ENCODE data around the gene LMOD1.

DNA sequence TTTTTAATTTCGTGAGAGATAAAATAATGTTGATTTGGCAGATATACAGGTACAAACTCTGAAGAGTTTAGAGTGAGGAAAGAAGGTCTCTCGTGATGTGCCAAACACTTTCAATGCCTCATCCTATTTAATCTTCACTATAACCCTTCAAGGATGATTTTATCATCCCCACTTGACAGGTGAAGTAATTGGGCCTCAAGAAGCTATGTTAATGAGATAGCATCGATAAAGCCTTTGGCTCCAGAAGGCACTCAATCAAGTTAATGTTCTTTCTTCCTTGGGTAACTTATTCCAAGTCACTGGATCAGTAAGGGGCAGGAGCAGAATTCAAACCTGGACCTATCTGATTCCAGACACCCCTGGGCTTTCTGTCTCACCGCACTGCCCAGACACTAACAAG is 7.2 kb downstream of the LMOD1 start:
- TF ChIP-seq, protein P1, sequence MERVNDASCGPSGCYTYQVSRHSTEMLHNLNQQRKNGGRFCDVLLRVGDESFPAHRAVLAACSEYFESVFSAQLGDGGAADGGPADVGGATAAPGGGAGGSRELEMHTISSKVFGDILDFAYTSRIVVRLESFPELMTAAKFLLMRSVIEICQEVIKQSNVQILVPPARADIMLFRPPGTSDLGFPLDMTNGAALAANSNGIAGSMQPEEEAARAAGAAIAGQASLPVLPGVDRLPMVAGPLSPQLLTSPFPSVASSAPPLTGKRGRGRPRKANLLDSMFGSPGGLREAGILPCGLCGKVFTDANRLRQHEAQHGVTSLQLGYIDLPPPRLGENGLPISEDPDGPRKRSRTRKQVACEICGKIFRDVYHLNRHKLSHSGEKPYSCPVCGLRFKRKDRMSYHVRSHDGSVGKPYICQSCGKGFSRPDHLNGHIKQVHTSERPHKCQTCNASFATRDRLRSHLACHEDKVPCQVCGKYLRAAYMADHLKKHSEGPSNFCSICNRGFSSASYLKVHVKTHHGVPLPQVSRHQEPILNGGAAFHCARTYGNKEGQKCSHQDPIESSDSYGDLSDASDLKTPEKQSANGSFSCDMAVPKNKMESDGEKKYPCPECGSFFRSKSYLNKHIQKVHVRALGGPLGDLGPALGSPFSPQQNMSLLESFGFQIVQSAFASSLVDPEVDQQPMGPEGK (CRISPR knock-in tag; IDR thresholded peaks at IDR 0.05; ENCODE audit: borderline replicate concordance) = no peak
- TF ChIP-seq, protein P2, sequence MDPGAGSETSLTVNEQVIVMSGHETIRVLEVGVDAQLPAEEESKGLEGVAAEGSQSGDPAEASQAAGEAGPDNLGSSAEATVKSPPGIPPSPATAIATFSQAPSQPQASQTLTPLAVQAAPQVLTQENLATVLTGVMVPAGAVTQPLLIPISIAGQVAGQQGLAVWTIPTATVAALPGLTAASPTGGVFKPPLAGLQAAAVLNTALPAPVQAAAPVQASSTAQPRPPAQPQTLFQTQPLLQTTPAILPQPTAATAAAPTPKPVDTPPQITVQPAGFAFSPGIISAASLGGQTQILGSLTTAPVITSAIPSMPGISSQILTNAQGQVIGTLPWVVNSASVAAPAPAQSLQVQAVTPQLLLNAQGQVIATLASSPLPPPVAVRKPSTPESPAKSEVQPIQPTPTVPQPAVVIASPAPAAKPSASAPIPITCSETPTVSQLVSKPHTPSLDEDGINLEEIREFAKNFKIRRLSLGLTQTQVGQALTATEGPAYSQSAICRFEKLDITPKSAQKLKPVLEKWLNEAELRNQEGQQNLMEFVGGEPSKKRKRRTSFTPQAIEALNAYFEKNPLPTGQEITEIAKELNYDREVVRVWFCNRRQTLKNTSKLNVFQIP (CRISPR knock-in tag; IDR thresholded peaks at IDR 0.05; ENCODE audit: borderline replicate concordance, low read depth) = no peak
- TF ChIP-seq ARNTL (CRISPR knock-in tag; IDR thresholded peaks at IDR 0.05; ENCODE audit: borderline replicate concordance, low read depth) (no peak), RARB (CRISPR knock-in tag; IDR thresholded peaks at IDR 0.05) (no peak), ZFP30 (CRISPR knock-in tag; IDR thresholded peaks at IDR 0.05) (no peak), ISL1 (CRISPR knock-in tag; IDR thresholded peaks at IDR 0.05) (no peak), PPARA (CRISPR knock-in tag; IDR thresholded peaks at IDR 0.05; ENCODE audit: borderline replicate concordance) (no peak)
